IMR-90 (cell line): ENCODE measurements around the gene PIP4K2B. TPM values are rescaled to one million over a fixed set of nuclear protein-coding genes. Genes with fewer than 3 reads are reported as not detected.

Source experiments
- ATAC-seq: fragments of 200-7000 bp; cut with Tn5 transposase; 2 replicates; pipeline ENCODE4 v1.9.1; 2020; ENCODE audit warnings: low read depth, mild to moderate bottlenecking, moderate library complexity
- BruUV-seq: library from RNA; stranded (reverse); fragments of 400-500 nt; replicated peaks from 2 replicates; lab custom pipeline; 2021; lab: Mats Ljungman, UMichigan
- CTCF ChIA-PET: fragments of 300-600 bp; formaldehyde crosslinking; extraction: SDS; loops from one replicate; lab custom pipeline; 2021; ENCODE audit warnings: antibody characterized with exemption; lab: Yijun Ruan, JAX
- POLR2A ChIA-PET: fragments of 300-600 bp; sonication (Branson Sonifier 250); formaldehyde crosslinking; loops from one replicate; lab custom pipeline; 2022; ENCODE audit warnings: antibody characterized with exemption; ENCODE audit not compliant: unreplicated experiment; lab: Charles Lee
- DNase-seq: peaks from one replicate; pipeline ENCODE4 v3.0.0; 2013
- H2AFZ ChIP-seq: replicated peaks from 2 replicates; pipeline ENCODE3; 2013; ENCODE audit warnings: low read length, mild to moderate bottlenecking; ENCODE audit not compliant: poor library complexity
- H2AK5ac ChIP-seq: 2 replicates; pipeline ENCODE4 v1.6.1; 2013; ENCODE audit warnings: low read depth, low read length, inconsistent platforms
- H2AK9ac ChIP-seq: replicated peaks from 2 replicates; pipeline ENCODE3; 2013; ENCODE audit warnings: mild to moderate bottlenecking, low read depth, low read length, moderate library complexity; ENCODE audit not compliant: poor library complexity
- H2BK120ac ChIP-seq: 2 replicates; pipeline ENCODE4 v1.6.1; 2013; ENCODE audit warnings: low read depth, low read length, inconsistent platforms
- H2BK15ac ChIP-seq: 3 replicates; pipeline ENCODE4 v1.6.1; 2013; ENCODE audit warnings: low read depth, low read length, inconsistent platforms
- H2BK20ac ChIP-seq: 2 replicates; pipeline ENCODE4 v1.6.1; 2013; ENCODE audit warnings: low read depth, mild to moderate bottlenecking, inconsistent platforms, low read length, moderate library complexity
- H2BK5ac ChIP-seq: 2 replicates; pipeline ENCODE4 v1.6.1; 2013; ENCODE audit warnings: mild to moderate bottlenecking, low read depth, low read length, inconsistent platforms; ENCODE audit not compliant: poor library complexity, severe bottlenecking
- H3K14ac ChIP-seq: replicated peaks from 2 replicates; pipeline ENCODE4 v1.6.1; 2013; ENCODE audit warnings: low read depth, low read length, inconsistent platforms
- H3K18ac ChIP-seq: 2 replicates; pipeline ENCODE4 v1.6.1; 2013; ENCODE audit warnings: low read depth, low read length, control low read depth
- H3K23ac ChIP-seq: 2 replicates; pipeline ENCODE4 v1.6.1; 2013; ENCODE audit warnings: low read depth, low read length, inconsistent platforms
- H3K27ac ChIP-seq: 2 replicates; pipeline ENCODE4 v1.5.1; 2013; ENCODE audit warnings: mild to moderate bottlenecking, control low read depth, low read length; ENCODE audit not compliant: insufficient read depth
- H3K27me3 ChIP-seq: 2 replicates; pipeline ENCODE4 v1.6.1; 2013; ENCODE audit warnings: low read length; ENCODE audit not compliant: control insufficient read depth, insufficient read depth
- H3K36me3 ChIP-seq: 2 replicates; pipeline ENCODE4 v1.6.1; 2013; ENCODE audit warnings: low read length, mixed read lengths; ENCODE audit not compliant: control insufficient read depth, insufficient read depth
- H3K4ac ChIP-seq: 2 replicates; pipeline ENCODE4 v1.6.1; 2013; ENCODE audit warnings: low read depth, low read length, inconsistent platforms
- H3K4me1 ChIP-seq: 2 replicates; pipeline ENCODE4 v1.6.1; 2013; ENCODE audit warnings: low read length, mixed read lengths; ENCODE audit not compliant: control insufficient read depth, insufficient read depth
- H3K4me2 ChIP-seq: 2 replicates; pipeline ENCODE4 v1.6.1; 2013; ENCODE audit warnings: low read depth, mild to moderate bottlenecking, control low read depth, low read length, moderate library complexity
- H3K4me3 ChIP-seq: 2 replicates; pipeline ENCODE4 v1.5.1; 2013; ENCODE audit warnings: low read depth, mild to moderate bottlenecking, control low read depth, low read length, moderate library complexity; ENCODE audit not compliant: insufficient read depth
- H3K56ac ChIP-seq: 2 replicates; pipeline ENCODE4 v1.6.1; 2013; ENCODE audit warnings: low read length, inconsistent platforms; ENCODE audit not compliant: insufficient read depth; ENCODE audit errors: extremely low read depth
- H3K79me1 ChIP-seq, 2 experiments: 2 replicates each; pipeline ENCODE4 v1.6.1; 2013; ENCODE audit warnings: low read length in 2 of 2, inconsistent platforms in 1 of 2, low read depth in 1 of 2
- H3K9ac ChIP-seq: 2 replicates; pipeline ENCODE4 v1.6.1; 2013; ENCODE audit warnings: low read depth, low read length, control low read depth
- H3K9me1 ChIP-seq: 2 replicates; pipeline ENCODE4 v1.6.1; 2013; ENCODE audit warnings: low read length, inconsistent platforms; ENCODE audit not compliant: insufficient read depth
- H3K9me3 ChIP-seq: 2 replicates; pipeline ENCODE4 v1.6.1; 2013; ENCODE audit warnings: low read length; ENCODE audit not compliant: control insufficient read depth, insufficient read depth
- H4K20me1 ChIP-seq: 2 replicates; pipeline ENCODE4 v1.6.1; 2013; ENCODE audit warnings: low read length, inconsistent platforms; ENCODE audit not compliant: insufficient read depth
- H4K5ac ChIP-seq: 2 replicates; pipeline ENCODE4 v1.6.1; 2013; ENCODE audit warnings: mild to moderate bottlenecking, low read depth, low read length, control low read depth
- H4K8ac ChIP-seq, 2 experiments: 2 replicates each; pipeline ENCODE4 v1.6.1; 2013; ENCODE audit warnings: low read depth in 2 of 2, low read length in 2 of 2, control low read depth in 1 of 2, inconsistent platforms in 1 of 2
- H4K91ac ChIP-seq: 2 replicates; pipeline ENCODE4 v1.6.1; 2013; ENCODE audit warnings: low read depth, low read length, inconsistent platforms; ENCODE audit not compliant: insufficient read depth
- CHD1 ChIP-seq: IDR thresholded peaks from 2 replicates; pipeline ENCODE4 v1.6.1; 2012; ENCODE audit warnings: low read depth, low read length, improper control_type of control experiment
- FOS ChIP-seq: fragments of 150-350 bp; IDR thresholded peaks from 2 replicates; pipeline ENCODE4 v1.6.1; 2016; ENCODE audit warnings: low read depth, low read length
- MAZ ChIP-seq: IDR thresholded peaks from 2 replicates; pipeline ENCODE4 v1.6.1; 2012; ENCODE audit warnings: low read depth, mild to moderate bottlenecking, low read length, improper control_type of control experiment, moderate library complexity, borderline replicate concordance
- MXI1 ChIP-seq: IDR thresholded peaks from 2 replicates; pipeline ENCODE4 v1.6.1; 2012; ENCODE audit warnings: low read depth, mild to moderate bottlenecking, low read length, moderate library complexity, borderline replicate concordance
- NFE2L2 ChIP-seq: fragments of 150-350 bp; IDR thresholded peaks from 2 replicates; pipeline ENCODE4 v1.6.1; 2016; ENCODE audit warnings: low read depth, mild to moderate bottlenecking, low read length
- WGBS, 2 experiments: methylation state at CpG; one replicate each; pipeline versions ENCODE4 v1.1.5 to v1.1.7; 2013; ENCODE audit warnings: missing lambda C conversion rate in 2 of 2; ENCODE audit not compliant: insufficient read length in 1 of 2; ENCODE audit errors: extremely low coverage in 2 of 2; 5-methylcytosine and 5-hydroxymethylcytosine counted together
- dilution Hi-C: fragments of 300-500 bp; cut with HindIII; formaldehyde crosslinking; loops from one replicate; pipeline ENCODE4 v1.14.3; 2018; ENCODE audit warnings: low sequenced_read_pairs; ENCODE audit not compliant: unreplicated experiment
- in situ Hi-C: fragments of 300-500 bp; cut with MboI; formaldehyde crosslinking; loops from 3 replicates; pipeline ENCODE4 v1.14.3; 2019; ENCODE audit warnings: low sequenced_read_pairs, inconsistent platforms, mixed read lengths
- intact Hi-C: fragments of 100-400 bp; cut with micrococcal nuclease; formaldehyde crosslinking; loops from 2 replicates; pipeline ENCODE4 v1.10.0; 2022
- polyA plus RNA-seq, 3 experiments: library from polyadenylated mRNA; depleted of rRNA; stranded (reverse); fragments of >200 nt; gene quantifications; 2 replicates each; pipeline ENCODE4 v1.2.3, GENCODE V29; 2012; ENCODE audit warnings: low replicate concordance in 1 of 3
- total RNA-seq: library from RNA; depleted of rRNA; stranded (reverse); fragments of >200 nt; gene quantifications from 2 replicates; pipeline ENCODE4 v1.2.3, GENCODE V29; 2012
- TF ChIP-seq, protein P1 (sequence below): fragments of 150-350 bp; IDR thresholded peaks from 2 replicates; pipeline ENCODE4 v1.6.1; 2016; ENCODE audit warnings: low read depth, mild to moderate bottlenecking, low read length, moderate library complexity, borderline replicate concordance

PIP4K2B gene
- total and polyA plus RNA-seq, 2 of the 4 experiments (the other 2 are of a cell fraction): 40.0 to 40.2 TPM

GRCh38 chr17:38747463-38748148, 51.8 kb downstream of the PIP4K2B start (continued):
- TF ChIP-seq, protein P1, sequence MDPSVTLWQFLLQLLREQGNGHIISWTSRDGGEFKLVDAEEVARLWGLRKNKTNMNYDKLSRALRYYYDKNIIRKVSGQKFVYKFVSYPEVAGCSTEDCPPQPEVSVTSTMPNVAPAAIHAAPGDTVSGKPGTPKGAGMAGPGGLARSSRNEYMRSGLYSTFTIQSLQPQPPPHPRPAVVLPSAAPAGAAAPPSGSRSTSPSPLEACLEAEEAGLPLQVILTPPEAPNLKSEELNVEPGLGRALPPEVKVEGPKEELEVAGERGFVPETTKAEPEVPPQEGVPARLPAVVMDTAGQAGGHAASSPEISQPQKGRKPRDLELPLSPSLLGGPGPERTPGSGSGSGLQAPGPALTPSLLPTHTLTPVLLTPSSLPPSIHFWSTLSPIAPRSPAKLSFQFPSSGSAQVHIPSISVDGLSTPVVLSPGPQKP: no peak
- TF ChIP-seq FOS: no peak

- Histone ChIP-seq H3K4me2 (peak overlapping the region; percentile 95), H4K5ac (no peak overlapping the region), H3K9me3 (no peaks in the 10 kb centered on the region), H3K36me3 (no peaks in the 10 kb centered on the region), H3K56ac (no peak overlapping the region), H2BK120ac (no peak overlapping the region), H2AK5ac (peak overlapping the region; percentile 33; the same call in 1 of the 2 replicates), H2AK9ac (peak overlapping the region; percentile 66), H3K23ac (peak overlapping the region; percentile 8; the same call in 1 of the 2 replicates), H3K9ac (peak overlapping the region; percentile 65), H3K4me3 (peak overlapping the region; percentile 91), H4K8ac (no peak overlapping the region), H2BK20ac (no peak overlapping the region), H3K27ac (peak overlapping the region; percentile 58), H3K79me1 (peaks cover 0 to 53% of the 10 kb centered on the region in 2 experiments; a peak in 3 of 4 replicates), H2AFZ (no peak overlapping the region), H4K91ac (no peak overlapping the region), H4K20me1 (peaks cover 52% of the 10 kb centered on the region), H3K27me3 (no peaks in the 10 kb centered on the region), H3K9me1 (peaks cover 22% of the 10 kb centered on the region), H2BK15ac (no peak overlapping the region), H2BK5ac (peak overlapping the region; percentile 12), H3K4ac (peak overlapping the region; percentile 43), H3K14ac (peak overlapping the region; percentile 3; the same call in 1 of the 2 replicates), H3K18ac (no peak overlapping the region; the same call in 1 of the 2 replicates), H3K4me1 (peaks cover 23% of the 10 kb centered on the region)
- no TSS peak for BruUV-seq
- in situ Hi-C loops: no loop called here
- TF ChIP-seq NFE2L2 (no peak), MXI1 (no peak), MAZ (peak; percentile 2; the same call in 1 of the 2 replicates), CHD1 (no peak)
- no peak; the same call in 1 of the 2 replicates for ATAC-seq
- dilution Hi-C loops: no loop called here
- intact Hi-C loops: no loop called here
- POLR2A ChIA-PET: no interaction called here
- CTCF ChIA-PET: no interaction called here
- no peak for DNase-seq
- WGBS, 2 experiments: no CpG with 5 or more reads among the region's 21 CpGs
Measured at GRCh38 chr17:38746849-38747462, 52.4 kb downstream of the PIP4K2B start.
